H9 (cell line): ENCODE results near the gene IGSF9. TPM values are rescaled to one million over a fixed set of nuclear protein-coding genes. Genes with fewer than 3 reads are reported as not detected.

Source experiments
- DNase-seq: peaks from one replicate; pipeline ENCODE4 v3.0.0-alpha.2; 2017
- H2AFZ ChIP-seq: one replicate; pipeline ENCODE4 v1.6.1; 2013; ENCODE audit warnings: mild to moderate bottlenecking, low read length, control low read depth, moderate library complexity
- H2AK5ac ChIP-seq: 2 replicates; pipeline ENCODE4 v1.6.1; 2013; ENCODE audit warnings: low read length, control low read depth, mixed read lengths; ENCODE audit not compliant: insufficient read length
- H2BK120ac ChIP-seq: one replicate; pipeline ENCODE4 v1.6.1; 2013; ENCODE audit warnings: low read depth, mild to moderate bottlenecking, low read length, control low read depth, inconsistent platforms; ENCODE audit not compliant: poor library complexity, severe bottlenecking
- H2BK12ac ChIP-seq: 2 replicates; pipeline ENCODE4 v1.6.1; 2013; ENCODE audit warnings: low read length, control low read depth, mixed read lengths, low read depth; ENCODE audit not compliant: insufficient read length
- H2BK15ac ChIP-seq: 2 replicates; pipeline ENCODE4 v1.6.1; 2013; ENCODE audit warnings: low read depth, low read length, control low read depth
- H2BK20ac ChIP-seq: one replicate; pipeline ENCODE4 v1.6.1; 2013; ENCODE audit warnings: low read depth, mild to moderate bottlenecking, low read length, control low read depth, inconsistent platforms; ENCODE audit not compliant: poor library complexity, severe bottlenecking
- H2BK5ac ChIP-seq: 2 replicates; pipeline ENCODE4 v1.6.1; 2013; ENCODE audit warnings: low read length, control low read depth, mixed read lengths; ENCODE audit not compliant: insufficient read length
- H3K14ac ChIP-seq: 2 replicates; pipeline ENCODE4 v1.6.1; 2013; ENCODE audit warnings: low read length, control low read depth; ENCODE audit not compliant: insufficient read depth
- H3K18ac ChIP-seq: 2 replicates; pipeline ENCODE4 v1.6.1; 2013; ENCODE audit warnings: low read depth, mild to moderate bottlenecking, mixed read lengths, low read length, control low read depth; ENCODE audit not compliant: insufficient read length
- H3K23ac ChIP-seq: 2 replicates; pipeline ENCODE4 v1.6.1; 2013; ENCODE audit warnings: low read length, control low read depth, mixed read lengths, low read depth; ENCODE audit not compliant: insufficient read length
- H3K23me2 ChIP-seq: 2 replicates; pipeline ENCODE4 v1.6.1; 2013; ENCODE audit warnings: low read depth, mild to moderate bottlenecking, mixed read lengths, low read length, control low read depth; ENCODE audit not compliant: insufficient read length, poor library complexity, severe bottlenecking
- H3K27ac ChIP-seq: 2 replicates; pipeline ENCODE4 v1.5.1; 2013; ENCODE audit warnings: low read length, control low read depth, mixed read lengths, low read depth; ENCODE audit not compliant: insufficient read length
- H3K27me3 ChIP-seq: 2 replicates; pipeline ENCODE4 v1.6.1; 2013; ENCODE audit warnings: low read length, control low read depth, inconsistent platforms; ENCODE audit not compliant: insufficient read depth
- H3K4ac ChIP-seq: 2 replicates; pipeline ENCODE4 v1.6.1; 2013; ENCODE audit warnings: low read depth, mild to moderate bottlenecking, control low read depth, inconsistent platforms, low read length, moderate library complexity
- H3K4me1 ChIP-seq: 2 replicates; pipeline ENCODE4 v1.6.1; 2013; ENCODE audit warnings: low read length, control low read depth, inconsistent platforms; ENCODE audit not compliant: insufficient read depth
- H3K4me2 ChIP-seq: 2 replicates; pipeline ENCODE4 v1.6.1; 2013; ENCODE audit warnings: low read length, control low read depth, mixed read lengths; ENCODE audit not compliant: insufficient read length, insufficient read depth
- H3K56ac ChIP-seq: 2 replicates; pipeline ENCODE4 v1.6.1; 2013; ENCODE audit warnings: low read depth, mild to moderate bottlenecking, mixed read lengths, low read length, control low read depth; ENCODE audit not compliant: insufficient read length
- H3K79me1 ChIP-seq: 2 replicates; pipeline ENCODE4 v1.6.1; 2013; ENCODE audit warnings: low read depth, mild to moderate bottlenecking, moderate library complexity, low read length, control low read depth, inconsistent platforms; ENCODE audit not compliant: insufficient read depth, poor library complexity, severe bottlenecking
- H3K79me2 ChIP-seq: 2 replicates; pipeline ENCODE4 v1.6.1; 2013; ENCODE audit warnings: low read length, control low read depth, inconsistent platforms; ENCODE audit not compliant: insufficient read depth
- H3K9ac ChIP-seq: 2 replicates; pipeline ENCODE4 v1.6.1; 2013; ENCODE audit warnings: low read length, control low read depth, mixed read lengths; ENCODE audit not compliant: insufficient read length; ENCODE audit errors: extremely low read depth
- H3K9me3 ChIP-seq: one replicate; pipeline ENCODE4 v1.6.1; 2013; ENCODE audit warnings: low read depth, low read length, inconsistent platforms; ENCODE audit not compliant: control insufficient read depth
- H3T11ph ChIP-seq: one replicate; pipeline ENCODE4 v1.6.1; 2013; ENCODE audit warnings: mild to moderate bottlenecking, low read length, control low read depth, inconsistent platforms
- H4K20me1 ChIP-seq: one replicate; pipeline ENCODE4 v1.6.1; 2013; ENCODE audit not compliant: control insufficient read depth, insufficient read length, insufficient read depth
- H4K5ac ChIP-seq: 2 replicates; pipeline ENCODE4 v1.6.1; 2013; ENCODE audit warnings: low read depth, mild to moderate bottlenecking, mixed read lengths, low read length, control low read depth; ENCODE audit not compliant: insufficient read length
- H4K8ac ChIP-seq: replicated peaks from 2 replicates; pipeline ENCODE4 v1.6.1; 2013; ENCODE audit warnings: low read length, control low read depth, mixed read lengths, low read depth; ENCODE audit not compliant: insufficient read length
- H4K91ac ChIP-seq: 2 replicates; pipeline ENCODE4 v1.6.1; 2013; ENCODE audit warnings: low read depth, mild to moderate bottlenecking, moderate library complexity, mixed read lengths, low read length, control low read depth; ENCODE audit not compliant: insufficient read length
- H3K27ac Mint-ChIP-seq, 3 experiments: 2 replicates in 2 of 3; 3 replicates in 1 of 3; pipeline ENCODE4 v1.8.0; 2020 to 2021; ENCODE audit warnings: mixed read lengths in 3 of 3, mild to moderate bottlenecking in 1 of 3, moderate library complexity in 1 of 3
- H3K27me3 Mint-ChIP-seq: 2 replicates; pipeline ENCODE4 v1.8.0; 2021; ENCODE audit warnings: low read depth, mild to moderate bottlenecking, moderate library complexity, mixed read lengths
- H3K36me3 Mint-ChIP-seq, 3 experiments: 2 replicates in 2 of 3; 3 replicates in 1 of 3; pipeline ENCODE4 v1.8.0; 2020 to 2021; ENCODE audit warnings: low read depth in 3 of 3, mixed read lengths in 3 of 3; ENCODE audit not compliant: insufficient read depth in 1 of 3
- H3K4me1 Mint-ChIP-seq, 2 experiments: 2 replicates each; pipeline ENCODE4 v1.8.0; 2020; ENCODE audit warnings: mixed read lengths in 2 of 2
- H3K4me3 Mint-ChIP-seq, 2 experiments: 2 replicates in 1 of 2; 3 replicates in 1 of 2; pipeline ENCODE4 v1.8.0; 2020 to 2021; ENCODE audit warnings: mild to moderate bottlenecking in 2 of 2, mixed read lengths in 2 of 2, moderate library complexity in 1 of 2
- H3K9me3 Mint-ChIP-seq, 2 experiments: 2 replicates in 1 of 2; 3 replicates in 1 of 2; pipeline ENCODE4 v1.8.0; 2020; ENCODE audit warnings: mild to moderate bottlenecking in 2 of 2, mixed read lengths in 2 of 2, moderate library complexity in 1 of 2
- WGBS: extraction: QIAGEN DNeasy Blood & Tissue Kit; methylation state at CpG from one replicate; pipeline ENCODE4 v1.1.7; 2013; ENCODE audit warnings: missing lambda C conversion rate, low lambda C conversion rate, mixed read lengths; ENCODE audit not compliant: insufficient read length; ENCODE audit errors: extremely low coverage; 5-methylcytosine and 5-hydroxymethylcytosine counted together
- total RNA-seq: library from RNA; stranded (reverse); gene quantifications from 2 replicates; pipeline ENCODE4 v1.2.1, GENCODE V29; 2021
- TF ChIP-seq, protein P1 (sequence below): fragments of 200-600 bp; sonication (generic); conservative IDR thresholded peaks from 3 replicates; pipeline ENCODE4 v1.8.0; 2021; ENCODE audit warnings: antibody characterized with exemption, mild to moderate bottlenecking

The IGSF9 gene
- total RNA-seq, 1 experiment from 2014 or later, result 11.3 TPM

DNA sequence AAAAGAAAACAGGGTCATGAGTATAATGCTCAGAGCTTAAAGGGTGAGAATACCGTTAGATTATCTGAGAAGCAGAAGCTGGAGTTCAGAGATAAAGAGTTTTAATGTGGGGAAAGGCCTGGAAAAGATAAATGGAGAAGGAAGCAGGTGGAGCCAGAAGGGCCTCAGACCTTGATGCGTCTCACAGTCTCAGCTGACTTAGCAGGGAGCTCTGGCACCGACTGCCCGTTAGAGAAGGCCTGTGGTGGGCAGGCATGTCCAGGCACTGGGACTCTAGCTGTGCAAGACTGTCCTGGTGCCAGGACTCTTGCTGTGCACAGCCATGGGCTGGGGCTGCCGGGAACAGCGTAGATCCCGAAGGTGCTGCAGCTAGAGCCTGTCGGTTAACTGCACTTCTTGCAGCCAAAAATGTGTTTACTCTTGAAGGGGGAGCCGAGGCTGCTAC is 12.4 kb upstream of the IGSF9 start:
- Histone ChIP-seq H2AFZ (no peak overlapping the region), H3K23me2 (no peaks in the 10 kb centered on the region), H2BK120ac (no peak overlapping the region), H4K8ac (no peak overlapping the region), H2AK5ac (no peak overlapping the region), H3K4me1 (no peaks in the 10 kb centered on the region), H3K79me1 (no peaks in the 10 kb centered on the region), H3K4ac (no peak overlapping the region), H3K56ac (no peak overlapping the region), H3K4me2 (no peak overlapping the region), H3K18ac (no peak overlapping the region), H3K9ac (no peak overlapping the region), H3K27me3 (no peaks in the 10 kb centered on the region), H4K20me1 (no peaks in the 10 kb centered on the region), H4K5ac (no peak overlapping the region), H3T11ph (no peak overlapping the region), H2BK15ac (no peak overlapping the region), H2BK20ac (no peak overlapping the region), H4K91ac (no peak overlapping the region), H2BK5ac (no peak overlapping the region), H2BK12ac (no peak overlapping the region), H3K9me3 (no peaks in the 10 kb centered on the region), H3K23ac (no peak overlapping the region), H3K14ac (no peak overlapping the region), H3K79me2 (no peaks in the 10 kb centered on the region), H3K27ac (no peak overlapping the region)
- Mint-ChIP-seq H3K4me1 (peaks cover 6 to 11% of the 10 kb centered on the region in 2 experiments), H3K27ac (no peak overlapping the region), H3K4me3 (no peak overlapping the region), H3K36me3 (no peaks in the 10 kb centered on the region), H3K27me3 (peaks cover 13% of the 10 kb centered on the region), H3K9me3 (no peaks in the 10 kb centered on the region)
- TF ChIP-seq, protein P1, sequence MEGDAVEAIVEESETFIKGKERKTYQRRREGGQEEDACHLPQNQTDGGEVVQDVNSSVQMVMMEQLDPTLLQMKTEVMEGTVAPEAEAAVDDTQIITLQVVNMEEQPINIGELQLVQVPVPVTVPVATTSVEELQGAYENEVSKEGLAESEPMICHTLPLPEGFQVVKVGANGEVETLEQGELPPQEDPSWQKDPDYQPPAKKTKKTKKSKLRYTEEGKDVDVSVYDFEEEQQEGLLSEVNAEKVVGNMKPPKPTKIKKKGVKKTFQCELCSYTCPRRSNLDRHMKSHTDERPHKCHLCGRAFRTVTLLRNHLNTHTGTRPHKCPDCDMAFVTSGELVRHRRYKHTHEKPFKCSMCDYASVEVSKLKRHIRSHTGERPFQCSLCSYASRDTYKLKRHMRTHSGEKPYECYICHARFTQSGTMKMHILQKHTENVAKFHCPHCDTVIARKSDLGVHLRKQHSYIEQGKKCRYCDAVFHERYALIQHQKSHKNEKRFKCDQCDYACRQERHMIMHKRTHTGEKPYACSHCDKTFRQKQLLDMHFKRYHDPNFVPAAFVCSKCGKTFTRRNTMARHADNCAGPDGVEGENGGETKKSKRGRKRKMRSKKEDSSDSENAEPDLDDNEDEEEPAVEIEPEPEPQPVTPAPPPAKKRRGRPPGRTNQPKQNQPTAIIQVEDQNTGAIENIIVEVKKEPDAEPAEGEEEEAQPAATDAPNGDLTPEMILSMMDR, result no peak
- DNase-seq, result peak; percentile 17
- WGBS, result no CpG with 5 or more reads among the region's 9 CpGs
